ENCODE results near the gene ELAVL1.

Gene ELAVL1

GRCh38 chr19:7988307-7988706 lies 17.1 kb downstream of the ELAVL1 start:
- TF ChIP-seq CTCF (IDR thresholded peaks at IDR 0.05; ENCODE audit: borderline replicate concordance, control extremely low read depth, extremely low read depth, insufficient read depth, missing control alignments) = no peak
- in situ Hi-C loops (cut with MboI; ENCODE audit: low sequenced_read_pairs, unreplicated experiment) = no loop called here
- DNase-seq (ENCODE audit: low spot score) = no peak

GRCh38 chr19:7987114-7987768 lies 18.2 kb downstream of the ELAVL1 start:
- DNase-seq (ENCODE audit: low spot score) = no peak
- TF ChIP-seq CTCF (IDR thresholded peaks at IDR 0.05; ENCODE audit: borderline replicate concordance, control extremely low read depth, extremely low read depth, insufficient read depth, missing control alignments) = no peak
- in situ Hi-C loops (cut with MboI; ENCODE audit: low sequenced_read_pairs, unreplicated experiment) = no loop called here

DNA sequence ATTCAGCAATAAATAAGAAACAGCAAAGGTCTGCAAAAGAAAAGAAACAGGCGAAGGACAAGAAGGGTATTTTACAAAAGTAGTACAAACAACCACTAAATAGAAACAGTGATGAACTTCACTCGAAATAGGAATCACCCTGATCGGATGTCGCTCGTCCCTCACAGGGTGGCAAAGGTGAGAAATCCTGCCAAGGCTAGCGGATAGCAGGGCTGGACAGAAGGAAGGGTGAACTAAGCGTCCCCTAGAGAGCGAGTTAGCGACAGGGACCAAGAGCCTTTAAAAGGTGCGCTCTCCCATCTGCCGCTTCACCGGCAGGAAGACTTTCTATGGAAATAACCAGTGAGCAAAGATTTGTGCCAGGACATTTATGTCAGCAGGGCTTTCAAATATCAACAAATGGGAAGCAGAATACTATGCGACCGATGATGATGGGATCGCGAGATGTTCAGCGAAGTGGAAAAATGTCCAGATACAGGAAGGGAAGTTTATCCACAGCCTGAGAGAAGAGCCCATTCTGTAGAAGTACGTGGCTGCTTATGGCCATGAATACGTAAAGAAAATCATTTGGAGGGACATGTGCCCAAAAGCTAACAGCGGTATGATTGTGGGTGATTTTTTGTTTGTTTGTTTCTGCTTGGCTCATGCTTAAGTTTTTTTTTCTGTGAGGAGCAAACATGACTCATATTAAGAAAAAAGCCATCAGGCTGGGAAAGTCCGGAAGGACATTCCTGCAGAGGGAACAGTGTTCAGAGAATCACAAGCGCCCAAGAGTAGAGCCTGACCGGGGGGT lies 18.9 kb downstream of the ELAVL1 start:
- in situ Hi-C loops (cut with MboI; ENCODE audit: low sequenced_read_pairs, unreplicated experiment) = no loop called here
- no peak for DNase-seq (ENCODE audit: low spot score)
- no peak for TF ChIP-seq CTCF (IDR thresholded peaks at IDR 0.05; ENCODE audit: borderline replicate concordance, control extremely low read depth, extremely low read depth, insufficient read depth, missing control alignments)

GRCh38 chr19:7985481-7985911 lies 19.9 kb downstream of the ELAVL1 start:
- TF ChIP-seq CTCF (IDR thresholded peaks at IDR 0.05; ENCODE audit: borderline replicate concordance, control extremely low read depth, extremely low read depth, insufficient read depth, missing control alignments) = no peak
- no peak for DNase-seq (ENCODE audit: low spot score)
- in situ Hi-C loops (cut with MboI; ENCODE audit: low sequenced_read_pairs, unreplicated experiment) = no loop called here

GRCh38 chr19:7983995-7984837 lies 21.2 kb downstream of the ELAVL1 start:
- in situ Hi-C loops (cut with MboI; ENCODE audit: low sequenced_read_pairs, unreplicated experiment) = no loop called here
- no peak for DNase-seq (ENCODE audit: low spot score)
- TF ChIP-seq CTCF (IDR thresholded peaks at IDR 0.05; ENCODE audit: borderline replicate concordance, control extremely low read depth, extremely low read depth, insufficient read depth, missing control alignments) = no peak

DNA sequence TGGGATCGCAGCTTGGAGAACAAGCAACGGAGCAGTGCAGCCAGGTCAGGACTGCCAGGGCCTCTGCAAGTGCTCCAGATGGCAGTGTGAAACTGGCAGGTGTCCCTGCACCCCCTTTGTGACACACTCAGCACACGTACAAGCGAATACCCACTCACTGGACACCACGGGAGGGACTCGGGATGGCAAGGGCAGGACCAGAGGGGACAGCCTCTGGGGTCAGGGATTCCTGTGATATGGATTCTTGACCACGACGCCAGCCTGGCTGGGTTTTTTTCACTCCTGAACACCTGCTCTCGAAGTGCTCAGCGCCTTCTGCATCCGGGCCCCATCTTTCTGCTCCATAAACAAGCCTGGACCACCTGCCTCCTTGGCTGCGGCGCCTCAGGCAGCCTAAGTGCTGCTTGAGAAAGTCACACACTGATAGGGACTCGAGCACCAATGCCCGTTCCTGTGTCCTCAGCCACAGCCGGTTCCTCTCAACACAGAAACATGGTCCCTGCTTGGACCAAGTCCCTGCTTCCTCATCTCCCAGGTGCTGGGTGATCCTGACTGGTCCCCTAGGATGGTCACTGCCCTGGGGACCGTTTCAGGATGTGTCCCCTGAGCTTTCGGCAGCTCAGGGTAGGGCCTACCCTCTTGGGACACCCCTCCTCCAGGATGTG lies 22.0 kb downstream of the ELAVL1 start:
- DNase-seq (ENCODE audit: low spot score) = no peak
- no peak for TF ChIP-seq CTCF (IDR thresholded peaks at IDR 0.05; ENCODE audit: borderline replicate concordance, control extremely low read depth, extremely low read depth, insufficient read depth, missing control alignments)
- in situ Hi-C loops (cut with MboI; ENCODE audit: low sequenced_read_pairs, unreplicated experiment) = no loop called here
